Measurements from ENCODE around the gene AGAP1. TPM values are rescaled to one million over a fixed set of nuclear protein-coding genes. Genes with fewer than 3 reads are reported as not detected.
"Not testable (repeated sequence)": the region's sequence is repeated elsewhere in the genome, so short reads cannot be mapped to it uniquely, and the experiment has no call there.

AGAP1 gene
- polyA plus RNA-seq, 1 donor from 2014 or later, result 17.4 TPM

DNA sequence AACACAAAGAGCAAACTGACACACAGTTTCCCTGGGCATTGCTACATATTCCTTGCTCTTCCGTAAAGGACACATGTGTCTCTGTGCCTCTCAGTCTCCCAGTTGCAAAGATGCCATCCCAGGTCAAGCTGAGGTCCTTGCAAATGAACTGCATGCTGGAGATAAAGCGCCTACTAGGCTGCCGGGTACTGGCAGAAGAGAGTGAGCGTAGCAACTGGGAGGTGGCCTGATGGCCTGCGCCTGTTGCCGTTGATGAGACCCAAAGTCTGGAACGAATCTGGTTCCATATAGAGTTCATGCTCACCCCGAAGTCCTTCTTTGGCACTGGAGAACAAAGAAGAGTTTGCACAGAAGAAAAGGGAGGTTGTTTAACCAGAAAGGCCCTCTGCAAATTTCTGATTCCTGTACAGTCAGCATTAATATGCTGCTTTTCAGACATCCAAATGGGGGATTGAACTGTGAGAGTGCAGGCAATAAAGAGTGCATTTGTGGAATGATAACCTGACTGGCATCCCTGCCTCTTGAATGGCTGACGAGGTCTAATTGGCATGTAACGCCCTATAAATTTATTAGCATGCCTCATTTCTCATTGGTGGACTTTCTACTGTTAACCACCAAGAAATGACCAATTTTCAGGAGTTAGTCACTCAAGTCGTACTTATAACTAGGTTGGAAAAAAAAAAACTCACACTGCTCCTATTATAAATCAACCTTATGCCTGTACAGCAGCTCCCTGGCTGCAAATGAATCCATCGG is 595.6 kb downstream of the AGAP1 start:
- H3K79me2 ChIP-seq (replicated peaks; ENCODE audit: insufficient read depth, low read length), result no peaks in the 10 kb centered on the region
- H3K27ac ChIP-seq (ENCODE audit: low read length), result no peak overlapping the region
- no peaks in the 10 kb centered on the region for H3K36me3 ChIP-seq (ENCODE audit: insufficient read depth, low read length)
- no peak overlapping the region for H3K4me3 ChIP-seq (ENCODE audit: low read length)
- H3K9me2 ChIP-seq (ENCODE audit: insufficient read depth, low read length), result no peaks in the 10 kb centered on the region
- H3K27me3 ChIP-seq (ENCODE audit: insufficient read depth, low read depth, low read length), result no peaks in the 10 kb centered on the region
- H3K9me3 ChIP-seq (ENCODE audit: low read length), result no peaks in the 10 kb centered on the region
- no peak for TF ChIP-seq EZH2 (IDR thresholded peaks at IDR 0.05; ENCODE audit: borderline replicate concordance, insufficient read depth, low read length, poor library complexity, severe bottlenecking)
- H2AFZ ChIP-seq (ENCODE audit: low read depth, low read length), result no peak overlapping the region
- H3K9ac ChIP-seq (ENCODE audit: low read length), result no peak overlapping the region
- H3K4me2 ChIP-seq (ENCODE audit: low read length), result no peak overlapping the region
- H3F3A ChIP-seq (ENCODE audit: insufficient read depth, low read length, poor library complexity, severe bottlenecking), result no peaks in the 10 kb centered on the region
- H4K20me1 ChIP-seq (ENCODE audit: insufficient read depth), result no peaks in the 10 kb centered on the region

DNA sequence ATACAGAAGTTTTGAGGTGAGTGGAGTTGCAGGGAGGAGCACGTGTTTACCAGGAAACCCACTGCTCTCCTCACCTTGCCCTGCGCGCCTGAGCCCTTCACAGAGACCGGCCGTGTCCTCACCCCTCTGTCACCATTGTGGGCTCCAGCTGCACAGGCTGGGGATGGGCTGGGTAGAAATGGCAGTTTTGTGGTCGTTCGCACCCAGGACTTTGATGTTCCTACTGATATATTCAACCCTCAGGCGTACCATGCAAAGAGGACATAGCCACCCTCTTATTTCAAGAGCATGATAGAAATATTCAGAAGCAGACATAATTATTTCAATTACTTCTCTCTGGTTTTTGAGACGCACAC is 596.2 kb downstream of the AGAP1 start:
- no peak for TF ChIP-seq MXI1 (conservative IDR thresholded peaks at IDR 0.05; ENCODE audit: poor library complexity, severe bottlenecking)
- TF ChIP-seq, protein P1, sequence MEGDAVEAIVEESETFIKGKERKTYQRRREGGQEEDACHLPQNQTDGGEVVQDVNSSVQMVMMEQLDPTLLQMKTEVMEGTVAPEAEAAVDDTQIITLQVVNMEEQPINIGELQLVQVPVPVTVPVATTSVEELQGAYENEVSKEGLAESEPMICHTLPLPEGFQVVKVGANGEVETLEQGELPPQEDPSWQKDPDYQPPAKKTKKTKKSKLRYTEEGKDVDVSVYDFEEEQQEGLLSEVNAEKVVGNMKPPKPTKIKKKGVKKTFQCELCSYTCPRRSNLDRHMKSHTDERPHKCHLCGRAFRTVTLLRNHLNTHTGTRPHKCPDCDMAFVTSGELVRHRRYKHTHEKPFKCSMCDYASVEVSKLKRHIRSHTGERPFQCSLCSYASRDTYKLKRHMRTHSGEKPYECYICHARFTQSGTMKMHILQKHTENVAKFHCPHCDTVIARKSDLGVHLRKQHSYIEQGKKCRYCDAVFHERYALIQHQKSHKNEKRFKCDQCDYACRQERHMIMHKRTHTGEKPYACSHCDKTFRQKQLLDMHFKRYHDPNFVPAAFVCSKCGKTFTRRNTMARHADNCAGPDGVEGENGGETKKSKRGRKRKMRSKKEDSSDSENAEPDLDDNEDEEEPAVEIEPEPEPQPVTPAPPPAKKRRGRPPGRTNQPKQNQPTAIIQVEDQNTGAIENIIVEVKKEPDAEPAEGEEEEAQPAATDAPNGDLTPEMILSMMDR (IDR thresholded peaks at IDR 0.05; ENCODE audit: poor library complexity, severe bottlenecking), result no peak
- TF ChIP-seq TAF1 (IDR thresholded peaks at IDR 0.05; ENCODE audit: low read depth), result no peak
- TF ChIP-seq RAD21 (conservative IDR thresholded peaks at IDR 0.05), result no peak
- TF ChIP-seq EZH2 (IDR thresholded peaks at IDR 0.05; ENCODE audit: borderline replicate concordance, insufficient read depth, low read length, poor library complexity, severe bottlenecking), result no peak
- no peak for TF ChIP-seq SMC3 (conservative IDR thresholded peaks at IDR 0.05; ENCODE audit: poor library complexity)
- TF ChIP-seq, protein P2, sequence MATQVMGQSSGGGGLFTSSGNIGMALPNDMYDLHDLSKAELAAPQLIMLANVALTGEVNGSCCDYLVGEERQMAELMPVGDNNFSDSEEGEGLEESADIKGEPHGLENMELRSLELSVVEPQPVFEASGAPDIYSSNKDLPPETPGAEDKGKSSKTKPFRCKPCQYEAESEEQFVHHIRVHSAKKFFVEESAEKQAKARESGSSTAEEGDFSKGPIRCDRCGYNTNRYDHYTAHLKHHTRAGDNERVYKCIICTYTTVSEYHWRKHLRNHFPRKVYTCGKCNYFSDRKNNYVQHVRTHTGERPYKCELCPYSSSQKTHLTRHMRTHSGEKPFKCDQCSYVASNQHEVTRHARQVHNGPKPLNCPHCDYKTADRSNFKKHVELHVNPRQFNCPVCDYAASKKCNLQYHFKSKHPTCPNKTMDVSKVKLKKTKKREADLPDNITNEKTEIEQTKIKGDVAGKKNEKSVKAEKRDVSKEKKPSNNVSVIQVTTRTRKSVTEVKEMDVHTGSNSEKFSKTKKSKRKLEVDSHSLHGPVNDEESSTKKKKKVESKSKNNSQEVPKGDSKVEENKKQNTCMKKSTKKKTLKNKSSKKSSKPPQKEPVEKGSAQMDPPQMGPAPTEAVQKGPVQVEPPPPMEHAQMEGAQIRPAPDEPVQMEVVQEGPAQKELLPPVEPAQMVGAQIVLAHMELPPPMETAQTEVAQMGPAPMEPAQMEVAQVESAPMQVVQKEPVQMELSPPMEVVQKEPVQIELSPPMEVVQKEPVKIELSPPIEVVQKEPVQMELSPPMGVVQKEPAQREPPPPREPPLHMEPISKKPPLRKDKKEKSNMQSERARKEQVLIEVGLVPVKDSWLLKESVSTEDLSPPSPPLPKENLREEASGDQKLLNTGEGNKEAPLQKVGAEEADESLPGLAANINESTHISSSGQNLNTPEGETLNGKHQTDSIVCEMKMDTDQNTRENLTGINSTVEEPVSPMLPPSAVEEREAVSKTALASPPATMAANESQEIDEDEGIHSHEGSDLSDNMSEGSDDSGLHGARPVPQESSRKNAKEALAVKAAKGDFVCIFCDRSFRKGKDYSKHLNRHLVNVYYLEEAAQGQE (IDR thresholded peaks at IDR 0.05; ENCODE audit: borderline replicate concordance), result no peak
- TF ChIP-seq POLR2AphosphoS5 (IDR thresholded peaks at IDR 0.05), result no peak
- TF ChIP-seq EP300 (conservative IDR thresholded peaks at IDR 0.05; ENCODE audit: poor library complexity, severe bottlenecking), result no peak
- H3K27me3 ChIP-seq (ENCODE audit: insufficient read depth, low read depth, low read length), result no peaks in the 10 kb centered on the region
- H3K9ac ChIP-seq (ENCODE audit: low read length), result no peak overlapping the region
- no peak overlapping the region for H3K4me2 ChIP-seq (ENCODE audit: low read length)
- no peak overlapping the region for H2AFZ ChIP-seq (ENCODE audit: low read depth, low read length)
- H3K36me3 ChIP-seq (ENCODE audit: insufficient read depth, low read length), result no peaks in the 10 kb centered on the region
- no peaks in the 10 kb centered on the region for H4K20me1 ChIP-seq (ENCODE audit: insufficient read depth)
- no peaks in the 10 kb centered on the region for H3K9me2 ChIP-seq (ENCODE audit: insufficient read depth, low read length)
- no peaks in the 10 kb centered on the region for H3F3A ChIP-seq (ENCODE audit: insufficient read depth, low read length, poor library complexity, severe bottlenecking)
- no peak overlapping the region for H3K27ac ChIP-seq (ENCODE audit: low read length)
- no peak overlapping the region for H3K4me3 ChIP-seq (ENCODE audit: low read length)
- H3K9me3 ChIP-seq (ENCODE audit: low read length), result no peaks in the 10 kb centered on the region
- no peaks in the 10 kb centered on the region for H3K79me2 ChIP-seq (replicated peaks; ENCODE audit: insufficient read depth, low read length)

DNA sequence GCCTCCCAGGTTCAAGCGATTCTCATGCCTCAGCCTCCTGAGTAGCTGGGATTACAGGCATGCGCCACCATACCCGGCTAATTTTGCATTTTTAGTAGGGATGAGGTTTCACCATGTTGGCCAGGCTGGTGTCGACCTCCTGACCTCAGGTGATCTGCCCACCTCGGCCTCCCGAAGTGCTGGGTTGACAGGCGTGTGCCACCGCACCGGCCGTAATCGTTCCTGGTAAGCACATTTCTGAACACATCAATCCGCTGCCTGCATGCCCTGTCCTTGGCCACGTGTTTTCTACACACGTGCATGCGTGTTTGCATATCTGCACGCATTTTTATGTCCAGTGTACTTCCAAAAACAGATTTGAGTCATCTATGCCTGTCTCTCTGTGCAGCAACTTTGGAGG is 597.0 kb downstream of the AGAP1 start:
- H3K27ac ChIP-seq (ENCODE audit: low read length); H3K79me2 ChIP-seq (replicated peaks; ENCODE audit: insufficient read depth, low read length): not testable (repeated sequence)

More for the DNA sequence above, 597.0 kb downstream of the AGAP1 start:
- not testable (repeated sequence) for H3K27me3 ChIP-seq (ENCODE audit: insufficient read depth, low read depth, low read length); H3K4me2 ChIP-seq (ENCODE audit: low read length); H3K36me3 ChIP-seq (ENCODE audit: insufficient read depth, low read length); H3K4me3 ChIP-seq (ENCODE audit: low read length); H3K9me2 ChIP-seq (ENCODE audit: insufficient read depth, low read length); H4K20me1 ChIP-seq (ENCODE audit: insufficient read depth); H2AFZ ChIP-seq (ENCODE audit: low read depth, low read length); H3F3A ChIP-seq (ENCODE audit: insufficient read depth, low read length, poor library complexity, severe bottlenecking); H3K9me3 ChIP-seq (ENCODE audit: low read length); H3K9ac ChIP-seq (ENCODE audit: low read length)

Data from neural cell (in vitro differentiated cells).